Ureter (tissue), 1 donor: Measurements from ENCODE around the gene SLC25A2. TPM values are rescaled to one million over a fixed set of nuclear protein-coding genes. Genes with fewer than 3 reads are reported as not detected.
"Not testable (repeated sequence)": the region's sequence is repeated elsewhere in the genome, so short reads cannot be mapped to it uniquely, and the experiment has no call there.

Experiments used
- DNase-seq: peaks from one replicate; pipeline ENCODE4 v3.0.0-alpha.2; 2020; ENCODE audit warnings: low spot score
- total RNA-seq: library from RNA; stranded (reverse); gene quantifications from one replicate; pipeline ENCODE4 v1.2.4, GENCODE V29; 2023
- donor health status: DM: yes; HTN: yes; CAD: no.

SLC25A2 gene
- 1.3 TPM for total RNA-seq

- DNase-seq: no peak
Measured at GRCh38 chr5:141303756-141304155, at the start of gene SLC25A2. Gene SLC25A2 (minus strand): TSS chr5:141304049. CDS start chr5:141303865, 184 bp downstream.

- DNase-seq: no peak
Measured at GRCh38 chr5:141351591-141351990, 47.7 kb upstream of the SLC25A2 start.

- no peak for DNase-seq
Measured at GRCh38 chr5:141349917-141350619, 46.2 kb upstream of the SLC25A2 start, which contains the start of gene PCDHGB1. Gene PCDHGB1 (plus strand): TSS chr5:141350099. CDS start chr5:141350261, 162 bp downstream.

GRCh38 chr5:141346017-141346416 lies 42.2 kb upstream of the SLC25A2 start:
- DNase-seq: not testable (repeated sequence)

- no peak for DNase-seq
Measured at GRCh38 chr5:141345327-141345726, 41.5 kb upstream of the SLC25A2 start.

- no peak for DNase-seq
Measured at GRCh38 chr5:141343953-141344463, 40.2 kb upstream of the SLC25A2 start.

GRCh38 chr5:141343242-141343952 lies 39.5 kb upstream of the SLC25A2 start, which contains the start of gene PCDHGA3:
Gene PCDHGA3 (plus strand): TSS chr5:141343829. CDS start chr5:141344034, 205 bp downstream.
- DNase-seq: no peak

GRCh38 chr5:141342773-141343172 lies 38.9 kb upstream of the SLC25A2 start:
- no peak for DNase-seq

- not testable (repeated sequence) for DNase-seq
Measured at GRCh38 chr5:141340781-141341354, 37.0 kb upstream of the SLC25A2 start.

- no peak for DNase-seq
Measured at GRCh38 chr5:141338538-141339306, 34.9 kb upstream of the SLC25A2 start, which contains the start of gene PCDHGA2. Gene PCDHGA2 (plus strand): TSS chr5:141338760.

GRCh38 chr5:141332571-141332970 lies 28.7 kb upstream of the SLC25A2 start:
- DNase-seq: not testable (repeated sequence)

GRCh38 chr5:141330299-141331080 lies 26.6 kb upstream of the SLC25A2 start, which contains the start of gene PCDHGA1:
Gene PCDHGA1 (plus strand): TSS chr5:141330514.
- DNase-seq: no peak

GRCh38 chr5:141328231-141328630 lies 24.4 kb upstream of the SLC25A2 start:
- no peak for DNase-seq

- no peak for DNase-seq
Measured at GRCh38 chr5:141326088-141326854, 22.4 kb upstream of the SLC25A2 start.

- no peak for DNase-seq
Measured at GRCh38 chr5:141322261-141322660, 18.4 kb upstream of the SLC25A2 start.

GRCh38 chr5:141320225-141321169 lies 16.6 kb upstream of the SLC25A2 start, which contains the start of gene TAF7:
Gene TAF7 (minus strand): TSS chr5:141320784. CDS start chr5:141320044, 740 bp downstream.
- DNase-seq: peak; percentile 94

GRCh38 chr5:141319699-141320098 lies 15.8 kb upstream of the SLC25A2 start:
- DNase-seq: no peak

- no peak for DNase-seq
Measured at GRCh38 chr5:141319202-141319601, 15.4 kb upstream of the SLC25A2 start.
